Thoracic aorta (tissue), 2 donors: ENCODE measurements around the gene INPP4A. TPM values are rescaled to one million over a fixed set of nuclear protein-coding genes. Genes with fewer than 3 reads are reported as not detected.
A peak's percentile ranks its signal among the peaks of the same experiment; 100 is the strongest.

Experiments
- ATAC-seq: fragments of 150-250 bp; one replicate; pipeline ENCODE4 v1.8.0; 2017; ENCODE audit warnings: low read depth; ENCODE audit not compliant: insufficient number of reproducible peaks, low FRiP score
- DNase-seq: peaks from one replicate; pipeline ENCODE4 v3.0.0-alpha.2; 2020; ENCODE audit warnings: low spot score
- H3K27ac ChIP-seq, 2 donors: fragments of 200-600 bp; sonication (generic); 1 replicate in 1 of 2; 2 replicates in 1 of 2; pipeline ENCODE4 v1.5.1; 2016; ENCODE audit warnings: mild to moderate bottlenecking in 2 of 2, moderate library complexity in 2 of 2
- H3K27me3 ChIP-seq: fragments of 200-600 bp; sonication (generic); replicated peaks from 2 replicates; pipeline ENCODE4 v1.6.0; 2016; ENCODE audit warnings: mild to moderate bottlenecking; ENCODE audit not compliant: insufficient read depth
- H3K36me3 ChIP-seq: fragments of 200-600 bp; sonication (generic); one replicate; pipeline ENCODE4 v1.5.1; 2016
- H3K4me1 ChIP-seq, 2 donors: fragments of 200-600 bp; sonication (generic); 1 replicate in 1 of 2; 2 replicates in 1 of 2; pipeline versions ENCODE4 v1.5.1 to v1.6.0; 2016; ENCODE audit warnings: low read depth in 2 of 2, mild to moderate bottlenecking in 1 of 2; ENCODE audit not compliant: control insufficient read depth in 1 of 2
- H3K4me3 ChIP-seq: fragments of 200-600 bp; sonication (generic); 2 replicates; pipeline ENCODE4 v1.5.1; 2016; ENCODE audit warnings: mild to moderate bottlenecking
- H3K9me3 ChIP-seq: fragments of 200-600 bp; sonication (generic); 2 replicates; pipeline ENCODE4 v1.5.1; 2016
- CTCF ChIP-seq: fragments of 200-600 bp; sonication (generic); IDR thresholded peaks from one replicate; pipeline ENCODE4 v1.5.1; 2019; ENCODE audit warnings: antibody characterized with exemption
- total RNA-seq, 2 donors: library from RNA; depleted of rRNA; stranded (reverse); fragments of >200 nt; gene quantifications; one replicate each; pipeline versions ENCODE4 v1.1.0 to v1.2.3, GENCODE V29; 2016

The INPP4A gene
- total RNA-seq, 2 donors from 2014 or later = 29.4 to 40.6 TPM

GRCh38 chr2:98607104-98607503 lies 162.4 kb downstream of the INPP4A start:
- Histone ChIP-seq H3K9me3 (no peaks in the 10 kb centered on the region), H3K27me3 (no peaks in the 10 kb centered on the region), H3K4me3 (peak overlapping the region; percentile 99), H3K36me3 (peaks cover 3% of the 10 kb centered on the region), H3K27ac (peak overlapping the region in 1 of 2 donors; percentile 98), H3K4me1 (peaks cover 33 to 45% of the 10 kb centered on the region in 2 donors)
- no peak for TF ChIP-seq CTCF
- DNase-seq = no peak
- no peak for ATAC-seq

GRCh38 chr2:98607741-98608115 lies 163.1 kb downstream of the INPP4A start:
- H3K27ac ChIP-seq = peak overlapping the region; percentile 98
- ATAC-seq = no peak

GRCh38 chr2:98608116-98608961 lies 163.7 kb downstream of the INPP4A start, which contains the start of the genes COA5 and UNC50:
TSS of gene COA5 (minus strand) at chr2:98608512. CDS start at chr2:98608405, 107 bp downstream.
TSS of gene UNC50 (plus strand) at chr2:98608589. CDS start at chr2:98609760, 1,171 bp downstream.
- peaks cover 33 to 45% of the 10 kb centered on the region in 2 donors for H3K4me1 ChIP-seq
- no peak for TF ChIP-seq CTCF
- no peaks in the 10 kb centered on the region for H3K9me3 ChIP-seq
- H3K4me3 ChIP-seq = peak within 1 kb of the TSS; percentile 99
- H3K36me3 ChIP-seq = peaks cover 11% of the 10 kb centered on the region
- peak within 1 kb of the TSS; percentile 98 for H3K27ac ChIP-seq
- DNase-seq (peak; percentile 52), ATAC-seq (peak; percentile 80)
- H3K27me3 ChIP-seq = no peaks in the 10 kb centered on the region

More at GRCh38 chr2:98607741-98608115, 163.1 kb downstream of the INPP4A start:
- Histone ChIP-seq H3K36me3 (peaks cover 5% of the 10 kb centered on the region), H3K4me3 (peak overlapping the region; percentile 99), H3K9me3 (no peaks in the 10 kb centered on the region), H3K4me1 (peaks cover 33 to 45% of the 10 kb centered on the region in 2 donors), H3K27me3 (no peaks in the 10 kb centered on the region)
- no peak for TF ChIP-seq CTCF
- DNase-seq = no peak

GRCh38 chr2:98608962-98609604 lies 164.4 kb downstream of the INPP4A start:
- Histone ChIP-seq H3K4me1 (peaks cover 33 to 45% of the 10 kb centered on the region in 2 donors), H3K9me3 (no peaks in the 10 kb centered on the region), H3K27me3 (no peaks in the 10 kb centered on the region), H3K36me3 (peaks cover 16% of the 10 kb centered on the region), H3K27ac (peak overlapping the region; percentile 98), H3K4me3 (peak overlapping the region; percentile 99)
- TF ChIP-seq CTCF = no peak
- DNase-seq = no peak
- ATAC-seq = peak; percentile 23
